Endothelial cell of umbilical vein (primary cell): ENCODE measurements around the gene FXYD3. TPM values are rescaled to one million over a fixed set of nuclear protein-coding genes. Genes with fewer than 3 reads are reported as not detected.
A peak's percentile ranks its signal among the peaks of the same experiment; 100 is the strongest.

Experiments used
- BruUV-seq: library from RNA; stranded (reverse); fragments of 400-500 nt; replicated peaks from 2 replicates; lab custom pipeline; 2021; lab: Mats Ljungman, UMichigan
- CTCF ChIA-PET: fragments of 300-600, 350-600 bp; sonication (Branson Sonifier 250); formaldehyde crosslinking; loops from one replicate; lab custom pipeline; 2021; ENCODE audit warnings: antibody characterized with exemption, inconsistent platforms; lab: Charles Lee
- POLR2A ChIA-PET: fragments of 300-600, 350-600 bp; sonication (Branson Sonifier 250); formaldehyde crosslinking; loops from one replicate; lab custom pipeline; 2021; ENCODE audit warnings: antibody characterized with exemption, inconsistent platforms; lab: Charles Lee
- DNase-seq: peaks from one replicate; pipeline ENCODE4 v3.0.0-alpha.2; 2011; ENCODE audit warnings: low read depth, low spot score
- FAIRE-seq: peaks from 2 replicates; lab custom pipeline; 2011; peaks lifted over from hg19 to GRCh38; lab: Jason Lieb, UNC
- H2AFZ ChIP-seq: 2 replicates; pipeline ENCODE4 v1.6.0; 2012; ENCODE audit warnings: low read depth, low read length, control low read depth, inconsistent platforms
- H3K27ac ChIP-seq: 2 replicates; pipeline ENCODE4 v1.5.1; 2011; ENCODE audit warnings: low read depth, mild to moderate bottlenecking, control low read depth, low read length, moderate library complexity; ENCODE audit not compliant: insufficient read depth
- H3K27me3 ChIP-seq, 2 experiments: 2 replicates each; pipeline versions ENCODE4 v1.6.0 to v1.6.1; 2011; ENCODE audit warnings: low read length in 2 of 2, mixed read lengths in 1 of 2; ENCODE audit not compliant: control insufficient read depth in 2 of 2, insufficient read depth in 2 of 2
- H3K36me3 ChIP-seq, 2 experiments: 2 replicates in 1 of 2; 3 replicates in 1 of 2; pipeline ENCODE4 v1.5.1; 2011; ENCODE audit warnings: low read length in 2 of 2, mild to moderate bottlenecking in 1 of 2, moderate library complexity in 1 of 2; ENCODE audit not compliant: control insufficient read depth in 2 of 2, insufficient read depth in 2 of 2; ENCODE audit errors: extremely low read depth in 1 of 2
- H3K4me1 ChIP-seq: 3 replicates; pipeline ENCODE4 v1.5.1; 2011; ENCODE audit warnings: mild to moderate bottlenecking, low read length; ENCODE audit not compliant: control insufficient read depth, insufficient read depth; ENCODE audit errors: extremely low read depth
- H3K4me2 ChIP-seq: 2 replicates; pipeline ENCODE4 v1.6.1; 2011; ENCODE audit warnings: low read length, control low read depth, mixed read lengths; ENCODE audit not compliant: insufficient read depth
- H3K4me3 ChIP-seq, 3 experiments: fragments of 200-600 bp in 1 of 3; sonication (generic), shearing (Covaris generic) in 1 of 3; replicated peaks in 1 of 3; 2 replicates each; pipeline ENCODE4 v1.5.1; 2011 to 2016; ENCODE audit warnings: control low read depth in 3 of 3, low read length in 3 of 3, mild to moderate bottlenecking in 2 of 3, inconsistent platforms in 1 of 3, low read depth in 1 of 3, moderate library complexity in 1 of 3; ENCODE audit not compliant: insufficient read depth in 1 of 3
- H3K79me2 ChIP-seq: 2 replicates; pipeline ENCODE4 v1.6.0; 2012; ENCODE audit warnings: low read length, inconsistent platforms; ENCODE audit not compliant: control insufficient read depth, insufficient read depth
- H3K9ac ChIP-seq: replicated peaks from 2 replicates; pipeline ENCODE3; 2011; ENCODE audit warnings: low read length, control low read depth; ENCODE audit not compliant: insufficient read depth; ENCODE audit errors: extremely low read depth
- H3K9me1 ChIP-seq: replicated peaks from 3 replicates; pipeline ENCODE4 v1.6.0; 2011; ENCODE audit warnings: mild to moderate bottlenecking, low read length; ENCODE audit not compliant: control insufficient read depth, insufficient read depth; ENCODE audit errors: extremely low read depth
- H3K9me3 ChIP-seq: replicated peaks from 2 replicates; pipeline ENCODE4 v1.5.1; 2012; ENCODE audit warnings: low read length, inconsistent platforms; ENCODE audit not compliant: control insufficient read depth, insufficient read depth
- H4K20me1 ChIP-seq: replicated peaks from 2 replicates; pipeline ENCODE3; 2011; ENCODE audit warnings: mild to moderate bottlenecking, low read length; ENCODE audit not compliant: control insufficient read depth, insufficient read depth; ENCODE audit errors: extremely low read depth
- EZH2 ChIP-seq: IDR thresholded peaks from 2 replicates; pipeline ENCODE4 v1.6.1; 2012; ENCODE audit warnings: borderline replicate concordance, low read depth, mild to moderate bottlenecking, moderate library complexity, low read length, inconsistent platforms; ENCODE audit not compliant: severe bottlenecking
- FOS ChIP-seq: IDR thresholded peaks from 2 replicates; pipeline ENCODE4 v1.6.1; 2011; ENCODE audit warnings: mild to moderate bottlenecking, low read length, moderate library complexity, borderline replicate concordance; ENCODE audit not compliant: insufficient read depth
- GATA2 ChIP-seq: IDR thresholded peaks from 2 replicates; pipeline ENCODE4 v1.7.0; 2011; ENCODE audit warnings: low read depth, mild to moderate bottlenecking, moderate library complexity, mixed read lengths, low read length; ENCODE audit not compliant: insufficient read length, insufficient read depth
- JUN ChIP-seq: IDR thresholded peaks from 2 replicates; pipeline ENCODE4 v1.6.1; 2011; ENCODE audit warnings: borderline replicate concordance, low read depth; ENCODE audit not compliant: insufficient read length, insufficient read depth
- MAX ChIP-seq: IDR thresholded peaks from 2 replicates; pipeline ENCODE4 v1.6.1; 2011; ENCODE audit not compliant: insufficient read depth, insufficient read length
- MYC ChIP-seq: IDR thresholded peaks from one replicate; pipeline ENCODE4 v1.6.1; 2011; ENCODE audit warnings: mild to moderate bottlenecking, low read depth, low read length
- POLR2A ChIP-seq: IDR thresholded peaks from 2 replicates; pipeline ENCODE4 v1.6.1; 2012; ENCODE audit warnings: low read depth, mild to moderate bottlenecking, control low read depth, low read length
- dilution Hi-C: fragments of 300-500 bp; cut with MboI; formaldehyde crosslinking; loops from one replicate; pipeline ENCODE4 v1.15.0; 2019; ENCODE audit warnings: low sequenced_read_pairs; ENCODE audit not compliant: extremely low pct_ligation_motif_present
- intact Hi-C: fragments of 100-400 bp; cut with micrococcal nuclease; formaldehyde crosslinking; loops from one replicate; pipeline ENCODE4 v1.10.0; 2022
- polyA plus RNA-seq, 4 experiments: library from polyadenylated mRNA; depleted of rRNA in 3 of 4; stranded (reverse) in 3 of 4; unstranded in 1 of 4; fragments of >200 nt; gene quantifications; 2 replicates each; pipeline versions ENCODE4 v1.2.1 to v1.2.3, GENCODE V29; 2011 to 2012; ENCODE audit warnings: missing spikeins in 1 of 4
- total RNA-seq: library from RNA; stranded (reverse); gene quantifications from 2 replicates; pipeline ENCODE4 v1.2.3, GENCODE V29; 2021

Gene FXYD3
- total and polyA plus RNA-seq, 2 donors (not counting 3 experiments of a cell fraction or from before 2014, with no cell fraction given), result not detected

DNA sequence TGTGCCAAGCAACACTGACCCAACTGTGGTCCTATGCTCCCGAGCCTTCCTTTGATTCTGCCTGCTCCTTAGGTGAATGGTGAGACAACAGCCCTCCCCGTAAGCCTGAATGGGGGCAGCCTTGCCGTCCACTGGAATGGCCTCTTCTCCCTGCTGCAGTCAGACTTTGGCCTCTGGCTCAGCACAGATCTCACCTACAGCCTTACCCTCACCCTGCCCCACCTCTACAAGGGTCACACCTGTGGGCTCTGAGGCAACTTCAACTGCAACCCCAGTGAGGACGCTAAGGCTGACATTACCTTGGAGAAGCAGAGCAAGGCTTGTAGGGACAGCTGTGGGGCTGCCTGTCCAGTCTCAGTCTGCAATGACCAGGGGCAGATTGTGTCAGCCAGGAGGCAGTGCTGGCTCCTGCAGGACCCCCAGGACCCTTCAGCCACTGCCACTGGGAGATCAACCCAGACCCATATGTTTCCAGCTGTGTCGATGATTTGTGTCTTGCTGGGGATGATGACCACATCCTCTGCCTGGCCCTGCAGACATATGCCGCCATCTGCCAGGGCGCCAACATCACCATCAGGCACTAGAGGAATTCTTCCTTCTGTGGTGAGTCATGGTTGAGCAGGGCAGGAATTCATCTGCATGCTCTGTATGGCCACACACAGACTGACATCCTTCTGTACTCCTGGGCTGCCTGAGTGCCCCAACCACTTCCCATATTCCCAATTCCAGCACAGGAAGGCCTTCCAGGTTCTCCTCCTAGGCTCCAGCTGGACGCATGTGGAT lies 27.3 kb upstream of the FXYD3 start:
- intact Hi-C loops, result no loop called here
- Histone ChIP-seq H3K9me1 (no peaks in the 10 kb centered on the region), H3K4me2 (no peak overlapping the region), H3K36me3 (no peaks in the 10 kb centered on the region), H3K4me1 (no peaks in the 10 kb centered on the region), H3K79me2 (no peaks in the 10 kb centered on the region), H4K20me1 (no peaks in the 10 kb centered on the region), H3K9ac (no peak overlapping the region), H3K4me3 (no peak overlapping the region), H2AFZ (no peak overlapping the region), H3K27me3 (peaks cover 1 to 2% of the 10 kb centered on the region in 2 experiments), H3K27ac (no peak overlapping the region), H3K9me3 (no peaks in the 10 kb centered on the region)
- DNase-seq (no peak), FAIRE-seq (no peak)
- CTCF ChIA-PET, result interaction anchor here (0.6 to 2.9 kb wide), 3 partner anchors 21 to 44 kb away, joined by 3 to 15 read pairs (median 3); no protein-coding TSS in a partner anchor
- TF ChIP-seq GATA2 (no peak), MYC (no peak), MAX (no peak), POLR2A (no peak), FOS (peak; percentile 12), EZH2 (no peak), JUN (no peak)
- POLR2A ChIA-PET, result no interaction called here
- BruUV-seq, result no TSS peak
- dilution Hi-C loops, result no loop called here
